ENCODE data around the gene GJC2.

Gene GJC2

DNA sequence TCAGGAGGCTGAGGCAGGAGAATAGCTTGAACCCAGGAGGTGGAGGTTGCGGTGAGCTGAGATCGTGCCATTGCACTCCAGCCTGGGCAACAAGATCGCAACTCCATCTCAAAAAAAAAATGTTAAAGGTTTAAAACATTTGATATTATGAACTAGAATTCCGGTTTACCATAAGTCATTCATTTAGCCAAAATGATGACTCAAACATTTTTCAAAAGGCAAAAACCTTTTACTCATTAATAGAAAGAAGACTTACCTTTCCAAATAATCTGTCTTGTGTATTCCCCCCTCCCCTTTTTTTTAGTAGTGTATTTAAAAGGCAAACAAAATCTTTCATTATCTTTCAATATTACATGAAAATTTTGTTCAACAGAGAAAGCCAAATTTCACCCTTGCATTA lies 32.4 kb upstream of the GJC2 start:
- DNase-seq: no peak

- no peak for DNase-seq
Observed at GRCh38 chr1:228118040-228118439, 31.7 kb upstream of the GJC2 start.

DNA sequence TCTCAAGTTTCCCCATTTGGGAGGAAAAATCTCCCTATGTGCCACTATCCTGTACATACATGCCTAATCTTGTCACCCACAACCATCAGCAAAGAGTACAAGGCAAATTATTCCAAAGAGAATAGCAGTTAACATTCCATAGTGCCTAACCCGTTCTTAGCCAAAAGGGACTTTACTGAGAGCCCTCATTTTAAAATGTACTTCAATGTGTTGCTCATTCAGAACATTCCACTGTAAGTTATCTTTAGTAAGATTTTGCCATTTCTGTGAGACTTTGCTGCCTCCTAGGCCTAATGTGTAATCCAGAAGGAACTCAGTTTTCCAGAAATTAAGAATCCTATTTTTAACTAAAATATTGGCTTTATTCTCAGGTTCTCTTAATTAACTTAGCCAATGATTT lies 29.4 kb upstream of the GJC2 start:
- DNase-seq: no peak

DNA sequence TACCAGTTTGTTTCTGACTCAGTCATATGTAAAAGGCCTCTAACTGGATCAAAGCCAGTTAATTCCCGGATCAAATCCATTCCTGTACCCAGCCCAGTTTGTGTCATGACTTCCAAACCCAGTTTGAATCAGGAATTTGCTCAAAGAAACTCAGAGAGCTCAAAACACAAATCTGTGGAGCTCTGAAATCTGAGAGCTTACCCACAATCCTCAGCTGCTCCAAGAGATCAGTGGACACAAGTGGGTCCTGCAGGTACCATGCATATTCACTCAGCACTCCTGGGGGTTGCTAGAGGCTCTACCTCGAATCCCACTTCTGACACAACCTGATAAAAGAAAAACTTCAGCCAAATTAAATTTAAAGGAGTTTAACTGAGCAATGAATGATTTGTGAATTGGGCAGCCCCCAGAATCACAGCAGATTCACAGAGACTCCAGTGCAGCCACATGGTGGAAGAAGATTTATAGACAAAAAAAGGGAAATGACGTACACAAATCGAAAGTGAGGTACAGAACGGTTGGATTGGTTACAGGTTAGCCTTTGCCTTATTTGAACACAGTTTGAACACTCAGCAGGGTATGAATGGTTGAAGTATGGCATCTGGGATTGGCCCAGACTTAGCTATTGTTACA lies 28.8 kb upstream of the GJC2 start:
- DNase-seq: no peak

GRCh38 chr1:228122921-228123441 lies 26.7 kb upstream of the GJC2 start:
- no peak for DNase-seq

DNA sequence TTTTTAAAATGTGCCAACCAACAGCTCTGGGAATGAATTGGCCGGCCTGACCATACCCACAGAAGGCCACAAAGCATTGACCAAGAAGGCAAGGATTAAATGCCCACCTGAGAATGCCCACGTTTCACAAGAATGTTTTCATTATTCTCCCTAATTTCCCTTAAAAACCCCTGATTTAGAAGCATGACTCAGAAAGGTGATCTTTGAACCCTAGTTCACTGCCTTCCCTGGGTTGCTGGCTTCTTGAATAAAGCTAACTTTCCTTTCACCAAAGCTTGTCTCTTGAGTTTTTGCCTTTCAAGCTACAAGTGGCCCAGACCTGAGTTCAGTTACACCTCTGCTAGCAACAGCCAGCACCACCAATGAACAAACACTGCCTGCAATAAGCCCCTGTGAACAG lies 26.2 kb upstream of the GJC2 start:
- DNase-seq: no peak

DNA sequence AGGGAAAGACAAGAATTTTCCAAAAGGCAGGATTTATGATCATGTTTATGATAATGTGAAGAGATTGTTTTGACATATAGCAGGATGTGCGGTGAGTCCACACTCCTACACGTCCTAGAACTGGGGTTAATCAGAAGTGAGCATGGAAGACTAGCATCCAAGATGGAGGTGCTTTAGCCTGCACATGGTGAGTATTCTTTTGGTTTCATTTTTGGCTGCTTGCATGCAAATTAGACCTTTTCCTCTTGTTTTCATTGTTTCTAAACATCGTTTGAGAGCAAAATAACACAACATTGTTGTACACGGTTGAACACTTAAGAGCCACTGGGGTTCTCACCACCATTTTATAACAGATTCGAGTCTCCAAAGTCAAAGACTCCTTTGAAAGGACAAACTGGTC lies 24.5 kb upstream of the GJC2 start:
- no peak for DNase-seq

- DNase-seq: no peak
Observed at GRCh38 chr1:228131766-228132165, 18.0 kb upstream of the GJC2 start.

DNA sequence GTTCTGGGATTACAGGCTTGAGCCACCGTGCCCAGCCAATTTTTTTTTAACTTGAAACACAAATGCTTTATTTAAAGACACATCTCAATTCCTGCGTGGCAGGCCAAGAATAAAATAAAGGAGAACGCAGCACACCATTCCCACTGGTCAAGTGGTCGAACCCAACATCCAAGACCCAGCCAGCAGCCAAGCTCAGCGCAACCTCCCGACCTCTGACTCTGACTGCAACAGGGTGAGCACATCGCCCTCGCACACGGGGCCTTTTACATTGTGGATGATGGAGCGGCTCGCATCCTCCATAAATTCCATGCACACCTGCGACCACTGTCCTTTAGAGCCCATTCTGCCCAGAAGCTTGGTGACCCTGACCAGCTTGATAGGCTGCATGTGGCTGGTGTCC lies 15.1 kb upstream of the GJC2 start:
- no peak for DNase-seq

GRCh38 chr1:228136901-228137300 lies 12.8 kb upstream of the GJC2 start:
- DNase-seq: no peak

DNA sequence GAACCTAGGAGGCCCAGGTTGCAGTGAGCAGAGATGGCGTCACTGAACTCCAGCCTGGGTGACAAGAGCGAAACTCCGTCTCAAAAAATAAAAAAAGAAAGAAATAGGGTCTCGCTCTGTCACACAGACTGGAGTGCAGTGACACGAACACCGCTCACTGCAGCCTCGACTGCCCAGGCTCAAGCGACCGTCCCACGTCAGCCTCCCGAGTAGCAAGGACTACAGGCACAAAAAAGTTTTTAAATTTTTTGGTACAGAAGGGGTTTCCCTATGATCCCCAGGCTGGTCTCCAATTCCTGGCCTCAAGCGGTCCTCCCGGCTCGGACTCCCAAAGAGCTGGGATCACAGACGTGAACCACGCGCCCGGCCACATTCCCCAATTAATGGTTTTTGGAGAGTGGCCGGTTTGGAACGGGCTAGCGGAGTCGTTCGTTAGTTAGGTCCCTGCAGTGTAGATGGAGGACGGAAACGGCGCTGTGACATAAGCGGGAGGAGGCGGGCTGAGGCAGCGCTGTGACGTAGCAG lies 10.3 kb upstream of the GJC2 start:
- no peak for DNase-seq

GRCh38 chr1:228139931-228140723 lies 9.6 kb upstream of the GJC2 start, which contains the start of gene GUK1:
GUK1 (plus strand) TSS chr1:228140279; CDS start chr1:228140303, 24 bp downstream.
- DNase-seq: peak; percentile 99

- no peak for DNase-seq
Observed at GRCh38 chr1:228140724-228141225, 9.0 kb upstream of the GJC2 start.

DNA sequence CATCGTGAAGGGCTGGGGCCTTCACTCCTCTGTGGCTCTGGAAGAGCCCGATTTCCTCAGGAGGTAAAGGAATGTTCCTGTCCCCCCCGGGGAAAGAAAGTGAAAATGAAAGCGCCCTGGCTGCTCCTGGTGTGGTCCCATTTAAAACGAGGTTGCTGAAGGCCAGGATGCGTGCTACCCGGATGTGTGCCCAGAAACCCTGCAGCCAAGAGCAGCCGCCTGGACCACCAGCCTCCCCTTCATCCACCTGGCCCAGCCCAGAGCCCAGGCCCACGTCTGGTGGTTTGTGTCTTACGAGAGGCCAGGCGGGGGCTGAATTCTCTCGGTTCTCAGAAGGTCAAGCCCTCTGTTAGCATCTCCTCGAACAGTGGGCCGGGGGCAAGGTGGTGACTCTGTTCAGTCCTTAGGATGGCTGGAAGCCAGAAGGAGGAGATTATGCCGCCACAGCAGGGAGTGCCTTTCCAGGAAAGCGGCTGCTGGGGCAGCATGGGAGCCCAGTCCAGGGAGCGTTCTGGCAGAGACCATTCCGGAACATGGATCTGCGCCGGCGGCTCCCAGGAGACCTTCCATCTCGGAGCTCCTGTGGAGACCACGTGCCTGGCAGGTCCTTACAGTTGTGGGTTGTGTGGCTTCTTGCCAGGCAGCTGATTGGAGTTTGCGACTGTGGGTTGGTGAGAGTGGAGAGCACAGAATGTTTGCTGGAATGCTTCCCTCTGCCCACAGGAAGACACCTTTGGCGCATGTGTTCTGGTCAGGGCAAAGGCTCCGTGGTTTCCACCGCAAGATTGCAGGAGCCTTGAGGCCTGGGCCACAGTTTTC lies 8.3 kb upstream of the GJC2 start:
- no peak for DNase-seq

GRCh38 chr1:228142155-228142691 lies 7.5 kb upstream of the GJC2 start:
- DNase-seq: no peak

DNA sequence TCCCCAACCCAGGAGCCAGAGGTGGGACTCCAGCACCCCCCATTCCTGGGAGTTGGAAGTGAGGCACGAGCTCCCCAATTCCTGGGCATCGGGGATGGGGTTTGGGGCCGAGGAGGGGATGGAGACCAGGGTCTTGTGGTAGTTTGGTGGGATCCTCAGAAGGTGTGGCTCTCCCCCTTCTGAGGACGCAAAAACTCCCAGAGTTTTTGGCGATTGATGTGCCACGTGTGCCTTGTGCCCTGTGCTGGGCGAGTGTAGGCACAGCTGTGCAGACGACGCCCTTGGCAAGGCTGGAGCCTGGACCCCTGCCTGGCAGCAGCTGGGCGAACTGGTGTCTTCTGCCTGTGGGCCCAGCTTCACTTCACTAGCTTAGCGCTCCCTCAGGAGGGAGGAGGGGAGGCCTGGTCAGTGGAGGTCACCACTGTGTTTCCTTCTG lies 7.0 kb upstream of the GJC2 start:
- no peak for DNase-seq

DNA sequence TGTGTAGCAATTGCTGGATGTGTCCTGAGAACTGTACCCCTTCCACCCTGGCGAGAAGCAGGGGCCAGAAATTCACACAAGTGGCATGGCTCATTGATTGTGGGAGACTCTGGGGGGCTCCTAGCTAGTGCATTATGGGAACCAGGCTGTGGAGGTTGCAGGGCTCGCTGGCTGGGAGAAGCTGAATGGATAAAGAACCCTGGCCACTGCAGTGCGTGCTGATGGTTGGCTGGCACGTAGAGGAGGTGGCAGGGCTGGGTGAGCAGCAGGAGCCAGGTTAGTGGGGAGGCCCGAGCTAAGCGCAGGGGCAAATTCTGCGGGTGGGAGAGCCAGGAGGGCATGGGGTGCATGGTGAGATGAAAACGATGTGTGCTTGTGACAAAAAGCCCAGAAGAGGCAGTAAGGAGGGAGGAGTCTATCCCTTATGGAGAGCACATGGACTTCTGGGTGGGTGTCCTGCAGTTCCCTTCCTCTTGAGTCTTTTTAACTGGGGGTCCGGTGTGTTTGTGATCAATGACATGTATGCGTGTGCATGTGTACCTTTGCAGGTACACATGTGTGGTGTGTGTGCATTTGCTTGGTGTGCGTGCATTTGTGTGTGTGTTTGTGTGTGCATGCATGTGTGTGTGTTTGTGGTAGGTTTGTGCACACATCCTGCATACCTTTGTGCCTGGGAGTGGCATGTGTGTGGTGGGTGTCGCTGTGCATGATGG lies 6.1 kb upstream of the GJC2 start:
- no peak for DNase-seq

- DNase-seq: no peak
Observed at GRCh38 chr1:228144193-228144992, 5.3 kb upstream of the GJC2 start.

DNA sequence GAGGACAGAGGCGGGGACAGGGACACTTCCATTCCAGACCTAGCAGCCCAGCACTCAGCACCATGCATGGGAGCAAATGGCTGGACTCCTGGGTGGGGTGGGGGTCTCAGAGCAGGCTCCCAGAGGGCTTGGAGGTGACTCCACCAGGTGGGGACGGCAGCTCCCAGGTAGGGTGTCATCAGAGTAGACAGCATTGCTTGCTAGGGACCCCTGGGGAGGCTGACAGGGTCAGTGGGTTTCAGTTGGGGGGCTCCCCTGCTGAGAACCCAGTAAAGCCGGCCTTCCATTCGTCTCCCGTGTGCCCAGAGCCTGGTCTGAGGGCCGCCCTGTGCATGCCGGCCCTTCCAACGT lies 4.8 kb upstream of the GJC2 start:
- DNase-seq: no peak

DNA sequence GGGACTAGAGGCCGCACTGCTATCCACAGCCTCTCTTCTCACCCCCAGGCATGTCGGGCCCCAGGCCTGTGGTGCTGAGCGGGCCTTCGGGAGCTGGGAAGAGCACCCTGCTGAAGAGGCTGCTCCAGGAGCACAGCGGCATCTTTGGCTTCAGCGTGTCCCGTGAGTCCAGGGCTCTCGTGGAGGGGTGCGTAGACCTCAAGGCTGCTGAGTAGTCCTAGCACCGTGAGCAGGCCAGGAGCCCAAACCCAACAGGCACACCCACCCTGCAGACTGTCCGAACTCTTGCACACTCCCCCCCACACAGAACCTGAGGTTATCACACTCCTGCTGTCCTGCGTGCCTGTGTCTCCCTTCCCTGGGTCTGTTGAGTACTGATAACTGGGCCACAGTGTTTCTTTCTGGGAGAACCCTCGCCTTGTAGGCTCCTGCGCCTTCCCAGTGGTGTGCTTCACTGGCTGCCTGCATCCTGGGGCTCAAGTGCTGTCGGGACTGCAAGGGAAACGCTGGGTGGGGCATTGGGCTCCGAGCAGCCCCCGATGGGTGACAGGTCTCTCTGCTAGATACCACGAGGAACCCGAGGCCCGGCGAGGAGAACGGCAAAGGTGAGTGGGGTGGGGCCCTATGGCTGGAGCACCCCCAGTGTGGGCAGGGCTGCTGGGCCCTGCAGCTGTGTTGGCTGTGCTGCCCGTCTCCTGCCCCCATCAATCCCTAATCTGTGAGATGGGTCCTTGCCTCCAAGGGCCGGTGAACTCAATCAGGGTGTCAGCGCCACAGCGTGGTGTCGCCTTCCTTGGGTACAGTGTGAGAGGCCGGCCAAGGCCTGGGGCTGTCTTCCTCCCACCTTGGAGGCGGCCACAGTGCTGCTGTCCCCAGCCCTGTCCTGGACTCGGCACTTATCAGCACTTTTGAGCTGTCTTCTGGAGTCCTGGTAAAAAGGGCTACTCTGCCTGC lies 4.0 kb upstream of the GJC2 start:
- DNase-seq: no peak

Measured in SHP77 (cell line).